Smooth muscle cell of the pulmonary artery (primary cell): ENCODE measurements around the gene YEATS2. TPM values are rescaled to one million over a fixed set of nuclear protein-coding genes. Genes with fewer than 3 reads are reported as not detected.

Source experiments
- total RNA-seq: library from RNA; depleted of rRNA; stranded (reverse); fragments of >200 nt; gene quantifications from 2 replicates; pipeline ENCODE4 v1.2.3, GENCODE V29; 2014

Gene YEATS2
- 55.4 and 59.1 TPM in 2 replicates for total RNA-seq

DNA sequence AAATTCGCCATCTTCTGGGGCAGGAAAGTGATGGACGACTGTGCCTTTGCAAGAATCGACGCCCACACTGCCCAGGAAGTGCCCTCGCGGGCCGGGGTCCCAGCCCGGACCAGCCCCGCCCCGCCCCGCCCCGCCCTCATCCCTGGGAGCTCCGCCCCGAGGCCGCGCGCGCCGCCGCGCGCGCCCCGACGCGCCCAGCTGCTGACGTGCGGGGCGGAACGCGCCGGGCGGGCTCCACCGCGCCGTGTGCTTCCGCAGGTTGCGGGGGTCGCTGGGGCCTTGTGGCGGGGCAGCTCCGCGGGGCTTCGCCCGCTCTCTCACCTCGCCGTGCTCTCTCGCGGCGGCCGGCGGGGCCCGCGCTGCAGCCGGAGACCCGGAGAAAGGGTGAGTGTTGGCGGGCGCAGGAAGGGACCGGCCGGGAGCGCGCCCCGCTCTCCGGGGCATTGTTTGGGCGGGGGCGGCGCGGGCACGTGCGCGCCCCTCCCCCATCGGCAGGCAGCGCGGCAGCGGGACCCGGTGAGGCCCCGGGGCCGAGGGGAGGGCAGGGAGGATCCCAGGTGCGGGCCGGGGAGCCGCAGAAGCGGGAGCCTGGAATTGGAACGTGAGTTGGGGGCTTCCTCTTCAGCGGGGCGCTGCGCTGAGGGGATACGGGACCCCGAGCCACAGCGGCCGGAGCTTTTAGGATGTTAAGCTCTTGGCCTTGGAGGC is at the start of gene YEATS2:
YEATS2 (plus strand) TSS at position 188 of the 708 bp plus-strand sequence. CDS start 17,366 bp downstream, outside the sequence.

DNA sequence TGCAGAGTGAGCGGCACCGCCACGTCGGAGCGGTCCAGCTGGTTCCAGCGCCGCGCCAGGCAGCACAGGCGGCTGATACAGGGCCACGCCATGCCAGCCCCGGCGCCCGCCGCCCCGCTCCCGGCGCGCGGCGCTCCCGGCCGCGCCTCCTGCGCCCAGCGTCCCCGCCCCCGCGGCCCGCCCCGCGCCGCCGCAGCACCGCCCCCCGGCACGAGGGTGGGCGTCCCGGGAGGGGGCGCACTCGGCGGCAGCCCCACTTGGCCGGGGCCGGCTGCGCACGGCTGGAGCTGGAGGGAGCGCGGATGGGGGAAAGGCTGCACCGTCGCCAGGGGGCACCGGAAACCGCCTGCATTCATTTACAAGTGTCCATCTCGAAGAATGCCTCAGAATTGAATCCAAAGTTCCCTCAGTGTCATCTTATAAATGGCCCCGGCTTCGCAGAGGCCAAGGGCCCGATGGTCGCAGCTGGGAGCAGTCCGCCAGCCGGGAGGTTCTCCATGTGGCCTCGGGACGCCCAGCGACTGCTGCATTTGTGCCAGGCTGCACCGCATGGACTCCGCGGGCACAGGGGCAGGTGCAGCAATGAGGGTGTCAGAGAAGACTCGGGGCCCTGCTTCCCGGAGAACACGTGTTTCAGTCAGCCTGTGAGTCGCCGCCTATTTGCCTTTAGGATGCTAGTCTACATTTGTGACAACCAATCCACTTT is 128.0 kb downstream of the YEATS2 start, which contains the start of gene MAP6D1:
MAP6D1 (minus strand) TSS at position 122 of the 706 bp plus-strand sequence; CDS start at position 92, 30 bp downstream.

Other genes starting within 250 kb of the YEATS2 start
- under 0.01 TPM in 1 of 2 replicates, not detected in the other for gene KLHL6, start 142.1 kb upstream of the YEATS2 start, total RNA-seq
- 46.4 and 59.9 TPM in 2 replicates for gene KLHL24, start 62.2 kb upstream of the YEATS2 start, total RNA-seq
- 2.3 and 3.1 TPM in 2 replicates for gene MAP6D1, start 127.8 kb downstream of the YEATS2 start, total RNA-seq
- gene PARL, start 187.1 kb downstream of the YEATS2 start, total RNA-seq, result 24.8 and 28.7 TPM in 2 replicates